HepG2 (cell line): Measurements from ENCODE around the gene CAMTA2. TPM values are rescaled to one million over a fixed set of nuclear protein-coding genes. Genes with fewer than 3 reads are reported as not detected.

Source experiments
- ATAC-seq: fragments of 200-7000 bp; cut with Tn5 transposase; 3 replicates; pipeline ENCODE4 v1.9.1; 2020; ENCODE audit warnings: mild to moderate bottlenecking, moderate library complexity
- BruUV-seq: library from RNA; stranded (reverse); fragments of 400-500 nt; replicated peaks from 2 replicates; lab custom pipeline; 2021; lab: Mats Ljungman, UMichigan
- CTCF ChIA-PET: fragments of 300-600 bp; formaldehyde crosslinking; extraction: SDS; loops from one replicate; lab custom pipeline; 2021; ENCODE audit warnings: low total read pairs, inconsistent platforms, low intra/inter-chr PET ratio; lab: Yijun Ruan, JAX
- POLR2A ChIA-PET: fragments of 350-600 bp; sonication (Branson Sonifier 250); formaldehyde crosslinking; loops from one replicate; lab custom pipeline; 2020; ENCODE audit warnings: antibody characterized with exemption, inconsistent platforms; lab: Yijun Ruan, JAX
- DNase-seq: peaks from one replicate; pipeline ENCODE4 v3.0.0-alpha.2; 2015; ENCODE audit warnings: low spot score
- FAIRE-seq: peaks from 3 replicates; lab custom pipeline; 2011; peaks lifted over from hg19 to GRCh38; lab: Jason Lieb, UNC
- H2AFZ ChIP-seq: one replicate; pipeline ENCODE4 v1.6.1; 2011; ENCODE audit warnings: low read length, inconsistent platforms
- H3K27ac ChIP-seq: fragments of 300-600 bp; 3 replicates; pipeline ENCODE4 v1.8.0; 2011; ENCODE audit warnings: mixed run types, mild to moderate bottlenecking, mixed read lengths, low read length, inconsistent platforms; ENCODE audit not compliant: insufficient read depth; ENCODE audit errors: extremely low read length
- H3K27me3 ChIP-seq, 2 experiments: fragments of 200-600 bp in 1 of 2; 2 replicates in 1 of 2; 3 replicates in 1 of 2; pipeline versions ENCODE4 v1.6.0 to v1.8.0; 2011; ENCODE audit warnings: low read length in 2 of 2, mild to moderate bottlenecking in 2 of 2, moderate library complexity in 2 of 2, inconsistent platforms in 1 of 2; ENCODE audit not compliant: insufficient read depth in 2 of 2, control insufficient read depth in 1 of 2
- H3K36me3 ChIP-seq, 2 experiments: fragments of 200-600 bp in 1 of 2; replicated peaks in 1 of 2; 2 replicates in 1 of 2; 3 replicates in 1 of 2; pipeline versions ENCODE4 v1.5.1 to v1.8.0; 2011; ENCODE audit warnings: low read length in 2 of 2, inconsistent platforms in 1 of 2; ENCODE audit not compliant: insufficient read depth in 2 of 2, control insufficient read depth in 1 of 2
- H3K4me1 ChIP-seq: 2 replicates; pipeline ENCODE4 v1.5.1; 2012; ENCODE audit warnings: low read length, inconsistent platforms; ENCODE audit not compliant: insufficient read depth
- H3K4me2 ChIP-seq: 2 replicates; pipeline ENCODE4 v1.6.0; 2011; ENCODE audit warnings: low read depth, low read length, inconsistent platforms
- H3K4me3 ChIP-seq, 3 experiments: fragments of 200-600 bp in 1 of 3; sonication (generic), shearing (Covaris generic) in 1 of 3; replicated peaks in 1 of 3; 2 replicates each; pipeline ENCODE4 v1.5.1; 2011 to 2016; ENCODE audit warnings: low read length in 3 of 3, inconsistent platforms in 2 of 3, low read depth in 2 of 3, mild to moderate bottlenecking in 2 of 3, control low read depth in 1 of 3, mixed read lengths in 1 of 3; ENCODE audit not compliant: insufficient read depth in 1 of 3
- H3K79me2 ChIP-seq: one replicate; pipeline ENCODE4 v1.6.1; 2011; ENCODE audit warnings: low read length, inconsistent platforms; ENCODE audit not compliant: insufficient read depth
- H3K9ac ChIP-seq: 2 replicates; pipeline ENCODE4 v1.6.0; 2011; ENCODE audit warnings: mild to moderate bottlenecking, low read depth, low read length, inconsistent platforms; ENCODE audit not compliant: insufficient read depth
- H3K9me3 ChIP-seq: 2 replicates; pipeline ENCODE4 v1.5.1; 2012; ENCODE audit warnings: mild to moderate bottlenecking, low read length
- H4K20me1 ChIP-seq: 2 replicates; pipeline ENCODE4 v1.6.0; 2011; ENCODE audit warnings: inconsistent platforms, mild to moderate bottlenecking, low read length, moderate library complexity; ENCODE audit not compliant: insufficient read depth
- FOSL2 ChIP-seq: sonication (generic); formaldehyde crosslinking; IDR thresholded peaks from 2 replicates; pipeline ENCODE4 v1.4.0; 2020; ENCODE audit warnings: missing genetic modification reagents
- GABPB1 ChIP-seq: IDR thresholded peaks from 2 replicates; pipeline ENCODE4 v1.6.1; 2016; ENCODE audit warnings: mild to moderate bottlenecking, missing genetic modification reagents, moderate library complexity, missing compliant biosample characterization
- HNRNPLL ChIP-seq: fragments of 200-400 bp; formaldehyde crosslinking; IDR thresholded peaks from 2 replicates; pipeline ENCODE4 v1.6.1; 2017; ENCODE audit warnings: mild to moderate bottlenecking, low read depth, low read length; ENCODE audit not compliant: poor library complexity, severe bottlenecking
- PLRG1 ChIP-seq: fragments of 450-650 bp; conservative IDR thresholded peaks from 2 replicates; pipeline ENCODE4 v1.6.1; 2016
- POLR2A ChIP-seq, 2 experiments: IDR thresholded peaks; 2 replicates each; pipeline ENCODE4 v1.6.1; 2011; ENCODE audit warnings: low read depth in 2 of 2, low read length in 2 of 2, mild to moderate bottlenecking in 1 of 2, moderate library complexity in 1 of 2; ENCODE audit not compliant: insufficient read depth in 1 of 2
- SMYD3 ChIP-seq: sonication (generic); formaldehyde crosslinking; IDR thresholded peaks from 2 replicates; pipeline ENCODE4 v1.8.1; 2023; ENCODE audit warnings: mild to moderate bottlenecking, missing genetic modification reagents
- SPEN ChIP-seq: sonication (generic); formaldehyde crosslinking; IDR thresholded peaks from 2 replicates; pipeline ENCODE4 v1.5.1; 2020; ENCODE audit warnings: low read depth, mild to moderate bottlenecking, missing genetic modification reagents
- TAF15 ChIP-seq: fragments of 200-400 bp; formaldehyde crosslinking; IDR thresholded peaks from one replicate; pipeline ENCODE4 v1.6.1; 2018; ENCODE audit warnings: mild to moderate bottlenecking, low read depth, low read length; ENCODE audit not compliant: poor library complexity, severe bottlenecking
- ZBTB49 ChIP-seq: sonication (generic); formaldehyde crosslinking; IDR thresholded peaks from 2 replicates; pipeline ENCODE4 v1.4.0; 2020; ENCODE audit warnings: missing genetic modification reagents, borderline replicate concordance
- ZNF282 ChIP-seq: fragments of 450-650 bp; IDR thresholded peaks from 2 replicates; pipeline ENCODE4 v1.6.1; 2018; ENCODE audit not compliant: partially characterized antibody
- ZNF335 ChIP-seq: sonication (generic); formaldehyde crosslinking; IDR thresholded peaks from 2 replicates; pipeline ENCODE4 v1.4.0; 2020; ENCODE audit warnings: missing genetic modification reagents
- ZNF556 ChIP-seq: sonication (generic); formaldehyde crosslinking; IDR thresholded peaks from 2 replicates; pipeline ENCODE4 v1.4.0; 2020; ENCODE audit warnings: mild to moderate bottlenecking, missing genetic modification reagents, borderline replicate concordance
- WGBS: methylation state at CpG from one replicate; pipeline ENCODE4 v1.1.6; 2017; ENCODE audit warnings: low lambda C conversion rate; 5-methylcytosine and 5-hydroxymethylcytosine counted together
- in situ Hi-C: cut with HindIII; loops from 2 replicates; pipeline ENCODE4 v1.10.0; 2017; ENCODE audit warnings: low pct_unique_long_range_greater_than_20kb; ENCODE audit not compliant: extremely low pct_ligation_motif_present
- intact Hi-C: fragments of 100-400 bp; cut with micrococcal nuclease; formaldehyde crosslinking; loops from one replicate; pipeline ENCODE4 v1.10.0; 2022; ENCODE audit not compliant: unreplicated experiment
- polyA plus RNA-seq, 8 experiments: library from polyadenylated mRNA; depleted of rRNA in 3 of 8; stranded (reverse) in 7 of 8; unstranded in 1 of 8; fragments of >200 nt; fragmentation: Illumina TruSeq in 4 of 8; extraction: Trizol in 4 of 8; gene quantifications; 2 replicates each; pipeline versions ENCODE4 v1.2.1 to v1.2.3, GENCODE V29; 2011 to 2016; ENCODE audit warnings: low read depth in 4 of 8, missing spikeins in 1 of 8, mixed read lengths in 1 of 8; ENCODE audit not compliant: insufficient read depth in 1 of 8
- total RNA-seq, 5 experiments: library from RNA; depleted of rRNA; stranded (reverse); fragments of >200 nt; fragmentation: Illumina TruSeq; extraction: Trizol; gene quantifications; 2 replicates each; pipeline ENCODE4 v1.2.3, GENCODE V29; 2016; ENCODE audit warnings: low read depth in 1 of 5
- TF ChIP-seq, protein P1 (sequence below): sonication (generic); formaldehyde crosslinking; IDR thresholded peaks from 2 replicates; pipeline ENCODE4 v1.4.0; 2020; ENCODE audit warnings: mild to moderate bottlenecking, missing genetic modification reagents
- TF ChIP-seq, protein P2 (sequence below): sonication (generic); formaldehyde crosslinking; IDR thresholded peaks from 2 replicates; pipeline ENCODE4 v1.5.0; 2020; ENCODE audit warnings: mild to moderate bottlenecking, missing genetic modification reagents
- TF ChIP-seq, protein P3 (sequence below): sonication (generic); formaldehyde crosslinking; IDR thresholded peaks from 2 replicates; pipeline ENCODE4 v1.5.0; 2020; ENCODE audit warnings: mild to moderate bottlenecking, missing genetic modification reagents
- TF ChIP-seq, protein P4 (sequence below): sonication (generic); formaldehyde crosslinking; IDR thresholded peaks from 2 replicates; pipeline ENCODE4 v1.4.0; 2020; ENCODE audit warnings: mild to moderate bottlenecking, missing genetic modification reagents

CAMTA2 gene
- total and polyA plus RNA-seq, 2 of the 13 experiments (the other 11 are each of a cell fraction or from before 2014, with no cell fraction given), result 4.1 to 7.1 TPM

- Histone ChIP-seq H3K4me3 (peak overlapping the region; percentile 72 to 88 (median 77)), H3K36me3 (peaks cover 0 to 13% of the 10 kb centered on the region in 2 experiments; a peak in 3 of 5 replicates), H3K4me1 (peaks cover 31% of the 10 kb centered on the region), H3K9me3 (no peaks in the 10 kb centered on the region), H3K79me2 (peaks cover 27% of the 10 kb centered on the region), H4K20me1 (no peaks in the 10 kb centered on the region), H3K27me3 (no peaks in the 10 kb centered on the region; a peak in 1 of 5 replicates), H3K9ac (peak overlapping the region; percentile 91), H3K27ac (peak overlapping the region; percentile 92), H3K4me2 (peak overlapping the region; percentile 82), H2AFZ (no peak overlapping the region)
- intact Hi-C loops (loop anchor here (5.0 to 10.0 kb wide), 2 partner anchors 62 to 254 kb away; partner anchors contain the start of gene ARRB2), in situ Hi-C loops (no loop called here)
- no TSS peak for BruUV-seq
- DNase-seq (no peak), FAIRE-seq (no peak), ATAC-seq (no peak)
- CTCF ChIA-PET, result no interaction called here
- 0% methylated on average over 7 of the region's 15 CpGs for WGBS
- POLR2A ChIA-PET, result interaction anchor here (0.6 to 10.5 kb wide), 15 partner anchors 11 to 402 kb away, joined by 3 to 273 read pairs (median 19); partner anchors contain the start of genes CAMTA2, ENO3, INCA1 and KIF1C
- TF ChIP-seq, protein P1, sequence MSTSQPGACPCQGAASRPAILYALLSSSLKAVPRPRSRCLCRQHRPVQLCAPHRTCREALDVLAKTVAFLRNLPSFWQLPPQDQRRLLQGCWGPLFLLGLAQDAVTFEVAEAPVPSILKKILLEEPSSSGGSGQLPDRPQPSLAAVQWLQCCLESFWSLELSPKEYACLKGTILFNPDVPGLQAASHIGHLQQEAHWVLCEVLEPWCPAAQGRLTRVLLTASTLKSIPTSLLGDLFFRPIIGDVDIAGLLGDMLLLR, result no peak
- TF ChIP-seq POLR2A (IDR thresholded peaks at IDR 0.05; ENCODE audit: insufficient read depth in 1 of 2, low read depth in 2 of 2, low read length in 2 of 2) (peak in 1 of 2 experiments; percentile 26; a peak in 3 of 4 replicates), FOSL2 (CRISPR knock-in tag) (peak; percentile 52), SPEN (CRISPR knock-in tag) (no peak), ZNF282 (no peak), GABPB1 (CRISPR knock-in tag) (peak; percentile 17; the same call in 1 of the 2 replicates), ZNF335 (CRISPR knock-in tag) (no peak), HNRNPLL (peak; percentile 23), ZBTB49 (CRISPR knock-in tag) (no peak), ZNF556 (CRISPR knock-in tag) (0 out of 2 replicates have a peak, but pooled peaks have one; percentile 11), TAF15 (no peak), SMYD3 (CRISPR knock-in tag) (no peak), PLRG1 (no peak)
- TF ChIP-seq, protein P2, sequence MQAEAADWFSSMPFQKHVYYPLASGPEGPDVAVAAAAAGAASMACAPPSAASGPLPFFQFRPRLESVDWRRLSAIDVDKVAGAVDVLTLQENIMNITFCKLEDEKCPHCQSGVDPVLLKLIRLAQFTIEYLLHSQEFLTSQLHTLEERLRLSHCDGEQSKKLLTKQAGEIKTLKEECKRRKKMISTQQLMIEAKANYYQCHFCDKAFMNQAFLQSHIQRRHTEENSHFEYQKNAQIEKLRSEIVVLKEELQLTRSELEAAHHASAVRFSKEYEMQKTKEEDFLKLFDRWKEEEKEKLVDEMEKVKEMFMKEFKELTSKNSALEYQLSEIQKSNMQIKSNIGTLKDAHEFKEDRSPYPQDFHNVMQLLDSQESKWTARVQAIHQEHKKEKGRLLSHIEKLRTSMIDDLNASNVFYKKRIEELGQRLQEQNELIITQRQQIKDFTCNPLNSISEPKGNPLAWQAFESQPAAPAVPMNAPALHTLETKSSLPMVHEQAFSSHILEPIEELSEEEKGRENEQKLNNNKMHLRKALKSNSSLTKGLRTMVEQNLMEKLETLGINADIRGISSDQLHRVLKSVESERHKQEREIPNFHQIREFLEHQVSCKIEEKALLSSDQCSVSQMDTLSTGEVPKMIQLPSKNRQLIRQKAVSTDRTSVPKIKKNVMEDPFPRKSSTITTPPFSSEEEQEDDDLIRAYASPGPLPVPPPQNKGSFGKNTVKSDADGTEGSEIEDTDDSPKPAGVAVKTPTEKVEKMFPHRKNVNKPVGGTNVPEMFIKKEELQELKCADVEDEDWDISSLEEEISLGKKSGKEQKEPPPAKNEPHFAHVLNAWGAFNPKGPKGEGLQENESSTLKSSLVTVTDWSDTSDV (CRISPR knock-in tag), result no peak
- TF ChIP-seq, protein P3, sequence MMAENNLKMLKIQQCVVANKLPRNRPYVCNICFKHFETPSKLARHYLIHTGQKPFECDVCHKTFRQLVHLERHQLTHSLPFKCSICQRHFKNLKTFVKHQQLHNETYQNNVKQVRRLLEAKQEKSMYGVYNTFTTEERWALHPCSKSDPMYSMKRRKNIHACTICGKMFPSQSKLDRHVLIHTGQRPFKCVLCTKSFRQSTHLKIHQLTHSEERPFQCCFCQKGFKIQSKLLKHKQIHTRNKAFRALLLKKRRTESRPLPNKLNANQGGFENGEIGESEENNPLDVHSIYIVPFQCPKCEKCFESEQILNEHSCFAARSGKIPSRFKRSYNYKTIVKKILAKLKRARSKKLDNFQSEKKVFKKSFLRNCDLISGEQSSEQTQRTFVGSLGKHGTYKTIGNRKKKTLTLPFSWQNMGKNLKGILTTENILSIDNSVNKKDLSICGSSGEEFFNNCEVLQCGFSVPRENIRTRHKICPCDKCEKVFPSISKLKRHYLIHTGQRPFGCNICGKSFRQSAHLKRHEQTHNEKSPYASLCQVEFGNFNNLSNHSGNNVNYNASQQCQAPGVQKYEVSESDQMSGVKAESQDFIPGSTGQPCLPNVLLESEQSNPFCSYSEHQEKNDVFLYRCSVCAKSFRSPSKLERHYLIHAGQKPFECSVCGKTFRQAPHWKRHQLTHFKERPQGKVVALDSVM (CRISPR knock-in tag), result 0 out of 2 replicates have a peak, but pooled peaks have one; percentile 10
- TF ChIP-seq, protein P4, sequence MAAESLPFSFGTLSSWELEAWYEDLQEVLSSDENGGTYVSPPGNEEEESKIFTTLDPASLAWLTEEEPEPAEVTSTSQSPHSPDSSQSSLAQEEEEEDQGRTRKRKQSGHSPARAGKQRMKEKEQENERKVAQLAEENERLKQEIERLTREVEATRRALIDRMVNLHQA (CRISPR knock-in tag), result no peak
Observed at GRCh38 chr17:4969047-4969550, 18.4 kb downstream of the CAMTA2 start.
